ENCODE measurements around the gene KIAA0513. TPM values are rescaled to one million over a fixed set of nuclear protein-coding genes. Genes with fewer than 3 reads are reported as not detected.

The KIAA0513 gene
- total RNA-seq, 4 donors from 2014 or later, result 6.9 to 13.8 (median 8.1) TPM

DNA sequence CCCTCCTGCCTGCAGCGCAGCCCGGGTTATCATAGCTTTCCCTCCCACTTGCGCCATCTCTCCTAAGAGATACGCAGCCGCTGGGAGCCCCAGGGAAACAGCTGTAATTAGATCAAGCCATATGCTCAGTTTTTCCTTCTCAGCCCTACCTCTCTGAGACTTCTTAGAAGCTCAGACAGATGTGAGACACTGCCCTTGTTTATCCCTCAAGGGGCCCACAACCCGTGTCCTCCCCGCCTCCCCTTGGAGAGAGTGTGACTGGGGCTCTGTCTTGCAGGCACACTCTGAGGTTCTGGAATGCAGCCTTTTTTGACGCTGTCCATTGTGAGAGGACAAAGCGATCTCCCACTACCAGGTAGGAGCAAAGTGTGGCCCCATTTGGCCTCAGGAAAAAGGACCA lies 53.4 kb downstream of the KIAA0513 start:
- no peaks in the 10 kb centered on the region for H3K27me3 ChIP-seq
- TF ChIP-seq EP300 (IDR thresholded peaks at IDR 0.05) (no peak), POLR2A (IDR thresholded peaks at IDR 0.05) (no peak)
- TF ChIP-seq, protein P1, sequence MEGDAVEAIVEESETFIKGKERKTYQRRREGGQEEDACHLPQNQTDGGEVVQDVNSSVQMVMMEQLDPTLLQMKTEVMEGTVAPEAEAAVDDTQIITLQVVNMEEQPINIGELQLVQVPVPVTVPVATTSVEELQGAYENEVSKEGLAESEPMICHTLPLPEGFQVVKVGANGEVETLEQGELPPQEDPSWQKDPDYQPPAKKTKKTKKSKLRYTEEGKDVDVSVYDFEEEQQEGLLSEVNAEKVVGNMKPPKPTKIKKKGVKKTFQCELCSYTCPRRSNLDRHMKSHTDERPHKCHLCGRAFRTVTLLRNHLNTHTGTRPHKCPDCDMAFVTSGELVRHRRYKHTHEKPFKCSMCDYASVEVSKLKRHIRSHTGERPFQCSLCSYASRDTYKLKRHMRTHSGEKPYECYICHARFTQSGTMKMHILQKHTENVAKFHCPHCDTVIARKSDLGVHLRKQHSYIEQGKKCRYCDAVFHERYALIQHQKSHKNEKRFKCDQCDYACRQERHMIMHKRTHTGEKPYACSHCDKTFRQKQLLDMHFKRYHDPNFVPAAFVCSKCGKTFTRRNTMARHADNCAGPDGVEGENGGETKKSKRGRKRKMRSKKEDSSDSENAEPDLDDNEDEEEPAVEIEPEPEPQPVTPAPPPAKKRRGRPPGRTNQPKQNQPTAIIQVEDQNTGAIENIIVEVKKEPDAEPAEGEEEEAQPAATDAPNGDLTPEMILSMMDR (IDR thresholded peaks at IDR 0.05), result no peak
- H3K27ac ChIP-seq, result no peak overlapping the region
- peaks cover 0 to 57% (median 0%) of the 10 kb centered on the region in 3 donors for H3K36me3 ChIP-seq
- no peak for DNase-seq (ENCODE audit: low spot score in 2 of 2)
- no peak overlapping the region for H3K4me3 ChIP-seq
- WGBS, 2 donors, result 75 to 79% methylated on average over 9 of the region's 9 CpGs
- no peaks in the 10 kb centered on the region for H3K9me3 ChIP-seq
- peaks cover 0 to 7% (median 0%) of the 10 kb centered on the region in 4 donors for H3K4me1 ChIP-seq

DNA sequence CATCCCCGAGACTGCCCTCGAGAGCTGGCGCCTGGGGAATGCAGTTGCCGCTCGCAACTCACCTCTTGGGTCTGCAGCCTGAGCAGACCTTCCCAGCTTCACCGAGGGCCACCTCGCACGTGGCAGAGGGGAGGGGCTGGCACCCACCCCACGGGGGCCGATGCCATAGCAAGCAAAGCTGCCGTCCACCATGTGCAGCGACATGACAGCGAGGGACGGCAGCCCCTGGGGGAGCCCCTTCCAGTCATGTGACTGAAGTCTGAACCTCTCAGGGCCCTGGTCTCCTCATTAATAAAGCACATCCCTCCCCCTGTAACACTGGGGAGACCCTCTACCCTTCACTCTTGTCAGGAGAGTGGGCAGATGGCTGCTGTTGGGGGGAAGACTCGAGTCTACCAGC lies 54.2 kb downstream of the KIAA0513 start:
- Histone ChIP-seq H3K36me3 (peaks cover 0 to 50% (median 0%) of the 10 kb centered on the region in 3 donors), H3K9me3 (no peaks in the 10 kb centered on the region), H3K27me3 (no peaks in the 10 kb centered on the region), H3K4me3 (no peak overlapping the region), H3K4me1 (peaks cover 0 to 11% (median 0%) of the 10 kb centered on the region in 4 donors), H3K27ac (no peak overlapping the region)
- no peak for DNase-seq (ENCODE audit: low spot score in 2 of 2)
- 75 to 84% methylated on average over 11 to 14 of the region's 15 CpGs for WGBS, 2 donors
- TF ChIP-seq, protein P1 (IDR thresholded peaks at IDR 0.05), result no peak
- TF ChIP-seq EP300 (IDR thresholded peaks at IDR 0.05) (no peak), POLR2A (IDR thresholded peaks at IDR 0.05) (no peak)

DNA sequence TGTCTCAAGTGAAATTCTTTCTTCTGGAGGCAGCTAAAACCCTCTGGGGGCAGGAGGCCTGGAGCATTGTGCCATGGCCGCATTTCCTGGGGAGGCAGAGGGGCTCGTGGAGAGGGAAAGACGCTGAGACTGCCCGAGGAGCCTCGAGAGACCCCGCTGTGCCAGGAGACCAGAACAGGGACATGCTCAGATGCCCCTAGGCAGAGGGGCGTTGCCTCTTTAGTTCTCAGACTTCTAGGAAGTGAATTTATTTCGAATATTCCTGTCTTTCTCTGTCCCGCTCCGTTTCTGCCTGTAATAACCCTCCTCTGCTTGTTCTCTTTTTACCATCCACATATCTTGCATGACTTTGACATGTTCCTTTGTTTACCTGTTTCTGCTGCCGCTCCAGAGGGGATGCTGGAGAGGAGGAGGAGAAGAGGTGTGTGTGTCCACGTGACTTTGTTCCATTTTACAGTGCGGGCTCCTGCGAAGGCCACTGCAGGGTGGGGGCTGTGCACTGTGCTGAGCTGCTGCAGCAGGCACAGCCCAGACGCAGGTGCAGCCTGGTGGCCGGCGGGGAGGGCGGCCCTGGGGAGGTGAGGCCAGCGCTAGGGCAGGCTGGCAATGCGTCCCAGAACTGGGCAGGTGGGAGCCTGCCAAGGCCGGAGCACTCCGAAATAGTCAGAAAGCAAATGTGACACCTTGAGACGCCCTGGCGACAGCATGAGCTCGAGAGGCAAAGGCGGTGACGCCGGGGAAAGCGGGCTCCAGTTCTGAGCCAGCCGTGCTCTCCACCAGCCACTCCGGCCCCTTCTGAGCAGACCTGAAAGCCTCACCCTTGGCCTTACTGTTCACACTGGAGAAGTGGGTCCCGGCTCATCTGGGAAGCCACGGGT lies 54.8 kb downstream of the KIAA0513 start:
- DNase-seq (ENCODE audit: low spot score in 2 of 2), result no peak
- no peak overlapping the region for H3K27ac ChIP-seq
- whole genome bisulfite sequencing, 2 donors, result 68 to 69% methylated on average over 33 of the region's 33 CpGs
- H3K4me3 ChIP-seq, result no peak overlapping the region
- H3K4me1 ChIP-seq, result peaks cover 0 to 14% (median 0%) of the 10 kb centered on the region in 4 donors
- H3K36me3 ChIP-seq, result peaks cover 0 to 49% (median 0%) of the 10 kb centered on the region in 3 donors
- H3K27me3 ChIP-seq, result no peaks in the 10 kb centered on the region
- H3K9me3 ChIP-seq, result no peaks in the 10 kb centered on the region
- TF ChIP-seq, protein P1 (IDR thresholded peaks at IDR 0.05), result no peak
- TF ChIP-seq POLR2A (IDR thresholded peaks at IDR 0.05) (no peak), EP300 (IDR thresholded peaks at IDR 0.05) (no peak)

DNA sequence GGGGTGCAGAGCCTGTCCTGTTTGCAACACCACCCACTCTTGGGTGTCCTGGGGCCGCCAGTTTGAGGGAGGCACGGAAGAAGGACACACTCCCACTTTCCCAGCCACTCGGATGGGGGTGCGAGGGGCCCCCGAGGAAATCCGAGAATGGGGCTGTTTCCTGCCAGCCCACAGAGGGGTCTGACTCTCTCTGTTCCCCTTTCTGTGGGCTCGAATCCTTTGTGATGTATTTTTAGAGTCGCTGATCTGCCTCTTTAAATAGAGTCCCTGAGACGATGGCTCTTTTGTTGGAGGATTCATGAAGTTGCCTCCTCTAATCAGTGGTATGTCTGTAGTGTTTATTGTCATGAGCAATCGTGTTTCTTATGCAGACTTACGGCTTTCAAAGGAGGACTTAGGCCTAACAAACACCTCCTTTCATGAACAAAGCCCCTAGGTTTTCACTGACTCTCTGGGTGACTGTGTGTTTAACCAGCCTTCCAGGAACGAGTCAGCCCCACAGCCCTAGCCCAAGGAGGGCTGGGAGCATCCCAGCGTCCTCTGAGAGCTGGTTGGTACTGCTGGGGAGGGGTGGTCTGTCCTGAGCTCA lies 55.5 kb downstream of the KIAA0513 start:
- Histone ChIP-seq H3K9me3 (no peaks in the 10 kb centered on the region), H3K36me3 (peaks cover 0 to 49% (median 0%) of the 10 kb centered on the region in 3 donors), H3K4me3 (no peak overlapping the region), H3K4me1 (peaks cover 0 to 14% (median 0%) of the 10 kb centered on the region in 4 donors), H3K27ac (no peak overlapping the region), H3K27me3 (no peaks in the 10 kb centered on the region)
- TF ChIP-seq EP300 (IDR thresholded peaks at IDR 0.05) (no peak), POLR2A (IDR thresholded peaks at IDR 0.05) (no peak)
- TF ChIP-seq, protein P1 (IDR thresholded peaks at IDR 0.05), result no peak
- DNase-seq (ENCODE audit: low spot score in 2 of 2), result no peak
- 45 to 46% methylated on average over 12 to 13 of the region's 13 CpGs for WGBS, 2 donors

All from tibial nerve (tissue), 4 donors.